ENCODE measurements around the gene CDH9. TPM values are rescaled to one million over a fixed set of nuclear protein-coding genes. Genes with fewer than 3 reads are reported as not detected.

CDH9 gene
- total RNA-seq, 3 donors from 2014 or later (not counting 1 experiment from before 2014, with no cell fraction given), result not detected

- peaks cover 9% of the 10 kb centered on the region for H3K36me3 Mint-ChIP-seq
Measured at GRCh38 chr5:26986985-26987384, 51.4 kb downstream of the CDH9 start.

DNA sequence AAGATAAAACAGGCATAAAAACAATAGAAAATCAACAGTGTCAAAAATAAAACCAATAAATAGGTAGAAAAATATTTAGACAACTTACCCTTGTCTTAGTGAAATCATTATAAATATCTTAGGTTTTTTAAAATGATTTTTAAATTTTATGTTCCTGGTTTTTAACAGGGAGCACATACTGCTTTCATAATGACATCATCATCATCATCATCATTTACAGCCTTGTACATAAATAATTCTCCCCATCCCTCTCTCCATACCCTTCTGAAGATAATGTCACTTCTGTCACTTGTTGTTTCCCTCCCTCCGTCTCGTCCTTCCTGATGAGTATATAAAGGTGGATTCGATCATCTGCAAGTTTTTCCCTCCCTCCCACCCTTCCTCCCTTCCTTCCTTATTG, 56.6 kb downstream of the CDH9 start:
- no peaks in the 10 kb centered on the region for H3K4me1 Mint-ChIP-seq
- H3K27ac Mint-ChIP-seq, result no peak overlapping the region
- H3K9me3 Mint-ChIP-seq, result peaks cover 10 to 25% of the 10 kb centered on the region in 2 donors
- Histone ChIP-seq H3K27me3 (ENCODE audit: control insufficient read depth, insufficient read depth, low read length) (no peaks in the 10 kb centered on the region), H3K27ac (ENCODE audit: low read length) (no peak overlapping the region), H3K36me3 (ENCODE audit: control insufficient read depth, insufficient read depth, low read length) (no peaks in the 10 kb centered on the region), H3K4me3 (ENCODE audit: low read length) (no peak overlapping the region), H3K9me3 (ENCODE audit: control insufficient read depth, insufficient read depth, low read length) (no peaks in the 10 kb centered on the region), H3K4me1 (ENCODE audit: control insufficient read depth, insufficient read depth, low read length) (no peaks in the 10 kb centered on the region)
- DNase-seq (no peak), ATAC-seq (no peak)
- WGBS (ENCODE audit: insufficient coverage), result no CpG with 5 or more reads among the region's 3 CpGs
- intact Hi-C loops (cut with micrococcal nuclease), result no loop called here
- no peak overlapping the region for H3K4me3 Mint-ChIP-seq
- H3K27me3 Mint-ChIP-seq (ENCODE audit: low read depth in 2 of 2), result no peaks in the 10 kb centered on the region
- H3K36me3 Mint-ChIP-seq, result no peaks in the 10 kb centered on the region
- TF ChIP-seq, protein P1, sequence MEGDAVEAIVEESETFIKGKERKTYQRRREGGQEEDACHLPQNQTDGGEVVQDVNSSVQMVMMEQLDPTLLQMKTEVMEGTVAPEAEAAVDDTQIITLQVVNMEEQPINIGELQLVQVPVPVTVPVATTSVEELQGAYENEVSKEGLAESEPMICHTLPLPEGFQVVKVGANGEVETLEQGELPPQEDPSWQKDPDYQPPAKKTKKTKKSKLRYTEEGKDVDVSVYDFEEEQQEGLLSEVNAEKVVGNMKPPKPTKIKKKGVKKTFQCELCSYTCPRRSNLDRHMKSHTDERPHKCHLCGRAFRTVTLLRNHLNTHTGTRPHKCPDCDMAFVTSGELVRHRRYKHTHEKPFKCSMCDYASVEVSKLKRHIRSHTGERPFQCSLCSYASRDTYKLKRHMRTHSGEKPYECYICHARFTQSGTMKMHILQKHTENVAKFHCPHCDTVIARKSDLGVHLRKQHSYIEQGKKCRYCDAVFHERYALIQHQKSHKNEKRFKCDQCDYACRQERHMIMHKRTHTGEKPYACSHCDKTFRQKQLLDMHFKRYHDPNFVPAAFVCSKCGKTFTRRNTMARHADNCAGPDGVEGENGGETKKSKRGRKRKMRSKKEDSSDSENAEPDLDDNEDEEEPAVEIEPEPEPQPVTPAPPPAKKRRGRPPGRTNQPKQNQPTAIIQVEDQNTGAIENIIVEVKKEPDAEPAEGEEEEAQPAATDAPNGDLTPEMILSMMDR (IDR thresholded peaks at IDR 0.05), result no peak

More at GRCh38 chr5:26986985-26987384, 51.4 kb downstream of the CDH9 start:
- H3K4me3 Mint-ChIP-seq, result no peak overlapping the region
- H3K27me3 Mint-ChIP-seq (ENCODE audit: low read depth in 2 of 2), result no peaks in the 10 kb centered on the region
- no peak overlapping the region for H3K27ac Mint-ChIP-seq
- Histone ChIP-seq H3K4me3 (ENCODE audit: low read length) (no peak overlapping the region), H3K27me3 (ENCODE audit: control insufficient read depth, insufficient read depth, low read length) (no peaks in the 10 kb centered on the region), H3K9me3 (ENCODE audit: control insufficient read depth, insufficient read depth, low read length) (peaks cover 1% of the 10 kb centered on the region), H3K36me3 (ENCODE audit: control insufficient read depth, insufficient read depth, low read length) (no peaks in the 10 kb centered on the region), H3K27ac (ENCODE audit: low read length) (no peak overlapping the region), H3K4me1 (ENCODE audit: control insufficient read depth, insufficient read depth, low read length) (no peaks in the 10 kb centered on the region)
- WGBS (ENCODE audit: insufficient coverage), result 67% methylated on average over 1 of the region's 1 CpG
- ATAC-seq (no peak), DNase-seq (no peak)
- TF ChIP-seq, protein P1 (IDR thresholded peaks at IDR 0.05), result no peak
- intact Hi-C loops (cut with micrococcal nuclease), result no loop called here
- H3K4me1 Mint-ChIP-seq, result no peaks in the 10 kb centered on the region
- H3K9me3 Mint-ChIP-seq, result peaks cover 13 to 28% of the 10 kb centered on the region in 2 donors

DNA sequence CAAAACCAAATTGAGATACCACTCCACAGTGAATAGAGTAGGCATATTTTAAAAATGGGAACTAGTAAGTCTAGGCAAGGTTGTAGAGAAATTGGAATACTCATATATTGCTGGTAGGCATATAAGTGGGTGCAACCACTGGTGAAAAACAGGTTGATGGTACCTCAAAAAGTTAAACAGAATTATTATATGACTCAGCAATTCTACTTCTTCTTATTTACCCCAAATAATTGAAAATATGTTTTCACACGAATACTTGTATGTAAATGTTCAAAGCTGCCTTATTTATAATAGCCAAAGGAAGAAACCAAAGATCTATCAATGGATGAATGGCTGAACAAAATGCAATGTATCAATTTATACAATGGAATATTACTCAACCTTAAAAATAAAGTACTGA, 79.1 kb downstream of the CDH9 start:
- no peak overlapping the region for H3K4me3 ChIP-seq (ENCODE audit: low read length)
- TF ChIP-seq, protein P1 (IDR thresholded peaks at IDR 0.05), result no peak
- H3K9me3 Mint-ChIP-seq, result peaks cover 9 to 15% of the 10 kb centered on the region in 2 donors
- H3K27me3 ChIP-seq (ENCODE audit: control insufficient read depth, insufficient read depth, low read length), result no peaks in the 10 kb centered on the region
- H3K27ac ChIP-seq (ENCODE audit: low read length), result no peak overlapping the region
- no peaks in the 10 kb centered on the region for H3K36me3 Mint-ChIP-seq
- H3K4me1 ChIP-seq (ENCODE audit: control insufficient read depth, insufficient read depth, low read length), result no peaks in the 10 kb centered on the region
- no peak for ATAC-seq
- H3K36me3 ChIP-seq (ENCODE audit: control insufficient read depth, insufficient read depth, low read length), result no peaks in the 10 kb centered on the region
- no peaks in the 10 kb centered on the region for H3K4me1 Mint-ChIP-seq
- H3K9me3 ChIP-seq (ENCODE audit: control insufficient read depth, insufficient read depth, low read length), result peaks cover 2% of the 10 kb centered on the region
- DNase-seq, result no peak
- intact Hi-C loops (cut with micrococcal nuclease), result no loop called here
- no peak overlapping the region for H3K4me3 Mint-ChIP-seq
- H3K27me3 Mint-ChIP-seq (ENCODE audit: low read depth in 2 of 2), result no peaks in the 10 kb centered on the region
- H3K27ac Mint-ChIP-seq, result no peak overlapping the region
- WGBS (ENCODE audit: insufficient coverage), result no CpG with 5 or more reads among the region's 1 CpG

- no peak overlapping the region for H3K4me3 Mint-ChIP-seq
- intact Hi-C loops (cut with micrococcal nuclease), result no loop called here
- DNase-seq (no peak), ATAC-seq (no peak)
- TF ChIP-seq, protein P1 (IDR thresholded peaks at IDR 0.05), result no peak
- no peak overlapping the region for H3K27ac Mint-ChIP-seq
- no peaks in the 10 kb centered on the region for H3K4me1 ChIP-seq (ENCODE audit: control insufficient read depth, insufficient read depth, low read length)
- H3K9me3 ChIP-seq (ENCODE audit: control insufficient read depth, insufficient read depth, low read length), result peaks cover 5% of the 10 kb centered on the region
- peaks cover 10% of the 10 kb centered on the region in 2 donors for H3K9me3 Mint-ChIP-seq
- no peak overlapping the region for H3K27ac ChIP-seq (ENCODE audit: low read length)
- no peaks in the 10 kb centered on the region for H3K36me3 Mint-ChIP-seq
- no peaks in the 10 kb centered on the region for H3K4me1 Mint-ChIP-seq
- WGBS (ENCODE audit: insufficient coverage), result 78% methylated on average over 2 of the region's 2 CpGs
- H3K4me3 ChIP-seq (ENCODE audit: low read length), result no peak overlapping the region
- H3K27me3 ChIP-seq (ENCODE audit: control insufficient read depth, insufficient read depth, low read length), result no peaks in the 10 kb centered on the region
- no peaks in the 10 kb centered on the region for H3K27me3 Mint-ChIP-seq (ENCODE audit: low read depth in 2 of 2)
- no peaks in the 10 kb centered on the region for H3K36me3 ChIP-seq (ENCODE audit: control insufficient read depth, insufficient read depth, low read length)
Measured at GRCh38 chr5:26955161-26955560, 83.2 kb downstream of the CDH9 start.
